Stimulated activated CD4-positive, alpha-beta T cell treated with anti-CD3 and anti-CD28 coated beads, Interleukin-4, amount 100 ng/mL, for 1 hour (primary cell): ENCODE data around the gene DENR.
"Not testable (repeated sequence)": the region's sequence is repeated elsewhere in the genome, so short reads cannot be mapped to it uniquely, and the experiment has no call there.

Source experiments
- DNase-seq: peaks from one replicate; pipeline ENCODE4 v3.0.0-alpha.2; 2020

Gene DENR

DNA sequence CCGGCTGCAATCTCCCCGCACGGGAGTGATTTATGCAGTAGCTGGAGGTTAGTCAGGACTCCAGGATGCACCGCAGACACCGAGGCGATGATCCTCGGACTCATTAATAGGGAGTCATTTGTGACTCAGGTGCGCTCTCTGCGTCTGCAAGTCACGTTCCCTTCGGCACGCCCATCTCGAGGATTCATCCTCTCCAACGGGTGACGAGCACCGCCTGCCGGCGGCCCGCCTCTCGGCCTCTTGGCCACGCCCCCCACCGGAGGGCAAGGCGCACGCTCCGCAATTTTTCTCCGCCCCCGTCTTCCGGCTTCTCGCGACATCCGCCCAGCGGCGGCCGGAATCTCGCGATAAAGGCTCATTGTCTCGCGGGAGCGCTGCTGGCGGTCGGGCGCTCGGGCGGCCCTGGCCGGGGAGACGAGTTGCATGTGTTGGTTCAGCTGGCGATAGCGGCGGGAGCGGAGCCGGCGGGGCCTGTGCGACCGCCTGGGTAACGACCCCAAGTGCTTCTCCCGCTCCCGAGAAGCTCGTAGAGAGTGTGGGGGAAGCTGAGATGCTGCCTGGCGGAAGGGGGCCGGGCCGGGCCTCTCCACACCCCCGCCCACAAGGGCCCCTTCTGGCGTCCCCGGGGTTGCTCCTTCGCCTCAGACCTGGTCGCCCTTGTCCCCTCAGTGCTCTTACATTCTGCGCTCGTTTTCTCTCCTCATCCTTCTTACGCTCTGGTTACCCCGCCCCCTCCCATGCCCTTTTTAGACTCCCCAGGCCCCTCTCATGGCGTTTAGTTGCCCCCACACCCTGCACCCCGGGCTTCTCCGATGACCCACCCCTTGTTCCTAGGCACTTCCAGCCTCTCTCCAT lies at the start of gene DENR:
TSS of gene DENR (plus strand) at position 361 of the 855 bp plus-strand sequence. CDS start 878 bp downstream, outside the sequence.
- DNase-seq: peak; percentile 99

DNA sequence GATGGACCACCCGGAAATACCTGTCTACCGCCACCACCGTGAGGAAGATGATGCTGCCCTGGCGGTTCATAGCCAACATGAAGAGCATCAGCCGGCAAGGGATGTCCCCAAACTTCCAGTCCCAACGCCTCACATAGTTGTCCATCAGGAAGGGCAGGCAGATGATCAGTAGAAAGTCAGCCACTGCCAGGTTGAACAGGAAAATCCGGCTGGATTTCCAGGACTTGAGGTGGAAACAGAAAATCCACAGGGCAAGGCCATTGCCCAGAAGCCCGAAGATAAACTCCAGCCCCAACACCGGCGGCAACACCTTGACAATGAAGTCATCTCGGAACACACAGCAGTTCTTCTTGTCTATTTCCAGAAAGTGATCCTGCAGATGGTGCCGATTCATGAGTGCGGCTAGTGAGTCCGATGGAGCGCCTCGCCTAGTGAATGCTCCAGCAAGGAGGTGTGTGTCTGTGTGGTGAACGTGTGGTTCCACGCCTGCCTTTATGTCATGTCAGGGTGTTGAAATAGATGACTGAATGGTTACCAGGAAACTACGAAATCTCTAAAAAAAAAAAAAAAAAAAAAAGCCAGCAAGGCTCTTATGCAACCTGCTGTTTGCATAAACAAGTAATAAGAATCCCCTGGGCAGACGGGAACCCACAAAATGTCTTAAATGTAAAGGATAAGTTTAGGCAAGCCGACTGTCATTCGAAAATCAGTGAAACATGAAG lies 49.6 kb upstream of the DENR start, which contains the start of gene HCAR2:
TSS of gene HCAR2 (minus strand) at position 468 of the 722 bp plus-strand sequence. CDS start at position 394, 74 bp downstream.
- DNase-seq: not testable (repeated sequence)

- not testable (repeated sequence) for DNase-seq
Measured at GRCh38 chr12:122703841-122704240, 48.8 kb upstream of the DENR start.

GRCh38 chr12:122709287-122709686 lies 43.3 kb upstream of the DENR start:
- not testable (repeated sequence) for DNase-seq

- not testable (repeated sequence) for DNase-seq
Measured at GRCh38 chr12:122710341-122710740, 42.3 kb upstream of the DENR start.

- DNase-seq: not testable (repeated sequence)
Measured at GRCh38 chr12:122711266-122711665, 41.4 kb upstream of the DENR start.

- not testable (repeated sequence) for DNase-seq
Measured at GRCh38 chr12:122713491-122714188, 39.0 kb upstream of the DENR start.

GRCh38 chr12:122715211-122715610 lies 37.4 kb upstream of the DENR start:
- not testable (repeated sequence) for DNase-seq

- not testable (repeated sequence) for DNase-seq
Measured at GRCh38 chr12:122716658-122717057, 36.0 kb upstream of the DENR start, which contains the start of gene HCAR3. HCAR3 (minus strand) TSS chr12:122716811; CDS start chr12:122716737, 74 bp downstream.

DNA sequence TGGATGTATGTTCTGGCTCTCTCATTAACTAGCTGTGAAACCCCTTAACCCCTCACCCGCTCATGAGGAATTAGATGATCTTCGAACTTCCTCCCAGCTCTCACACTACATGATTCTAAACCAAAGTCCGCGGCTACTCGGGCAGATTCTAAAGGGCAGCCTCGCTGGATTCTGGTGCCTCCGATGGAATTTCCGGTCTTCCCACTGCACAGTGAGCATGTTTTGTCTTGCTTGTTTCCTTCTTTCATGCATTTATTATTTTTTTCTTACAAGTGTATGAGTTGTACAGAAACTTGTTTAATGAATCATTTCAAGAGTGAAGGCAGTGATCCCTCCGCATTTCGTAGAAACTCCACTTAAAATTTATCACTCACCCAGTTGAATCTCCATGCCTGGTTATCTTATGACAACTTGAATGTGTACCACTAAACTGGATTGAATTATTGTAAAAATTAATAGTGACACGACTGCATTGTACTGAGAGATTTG lies 31.5 kb upstream of the DENR start:
- no peak for DNase-seq

GRCh38 chr12:122722387-122722786 lies 30.2 kb upstream of the DENR start:
- DNase-seq: no peak

GRCh38 chr12:122724641-122725243 lies 27.9 kb upstream of the DENR start:
- no peak for DNase-seq

DNA sequence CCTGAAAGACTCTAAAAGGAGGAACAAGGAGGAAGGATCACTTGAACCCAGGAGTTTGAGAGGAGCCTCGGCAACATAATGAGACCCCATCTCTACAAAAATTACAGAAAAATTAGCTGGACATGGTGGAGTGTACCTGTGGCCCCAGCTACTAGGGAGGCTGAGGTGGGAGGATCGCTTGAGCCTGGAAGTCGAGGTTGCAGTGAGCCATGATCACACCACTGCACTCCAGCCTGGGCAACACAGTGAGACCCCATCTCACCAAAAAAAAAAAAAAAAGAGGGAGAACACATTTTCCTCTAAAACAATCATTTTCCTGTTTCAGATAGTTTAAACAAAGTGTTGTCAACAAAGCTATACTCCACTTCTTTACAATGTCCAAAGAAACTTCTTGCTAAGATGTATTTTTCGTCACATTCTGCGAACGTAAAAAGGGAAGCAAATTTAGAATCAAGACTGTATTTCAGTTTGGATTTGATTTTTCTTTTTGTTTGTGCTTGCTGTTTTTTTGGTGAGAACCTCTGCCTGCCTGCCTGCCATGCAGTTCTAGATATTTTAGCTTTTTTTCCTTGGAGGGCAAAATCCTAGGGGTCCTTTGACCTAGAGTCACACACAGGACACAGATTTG lies 27.1 kb upstream of the DENR start:
- DNase-seq: no peak

DNA sequence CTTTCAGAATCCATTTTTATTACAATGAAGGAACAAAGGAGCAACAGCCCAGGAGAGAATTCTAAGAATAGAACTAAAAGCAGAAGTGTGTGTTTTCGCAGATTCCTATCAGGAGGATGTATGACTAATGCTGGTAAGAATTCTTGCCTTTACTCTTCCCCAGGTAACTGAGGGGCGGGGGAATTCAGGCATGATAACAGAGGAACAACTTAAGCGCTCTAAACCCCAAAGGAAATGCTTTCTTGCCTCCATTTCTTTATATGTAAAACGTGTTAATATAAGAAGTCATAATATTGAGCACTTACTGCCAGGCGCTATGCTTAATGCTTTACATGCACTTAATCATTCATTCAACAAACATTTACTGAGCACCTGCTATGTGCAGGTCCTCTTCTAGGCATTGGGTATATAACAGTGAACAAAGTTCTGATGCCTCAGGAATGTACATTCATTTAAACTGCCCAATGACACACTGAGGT lies 26.5 kb upstream of the DENR start:
- peak; percentile 23 for DNase-seq

GRCh38 chr12:122729583-122730214 lies 22.9 kb upstream of the DENR start:
- DNase-seq: no peak

GRCh38 chr12:122730215-122731014 lies 22.2 kb upstream of the DENR start, which contains the start of gene HCAR1:
HCAR1 (minus strand) TSS chr12:122730844; CDS start chr12:122730339, 505 bp downstream.
- DNase-seq: peak; percentile 43

DNA sequence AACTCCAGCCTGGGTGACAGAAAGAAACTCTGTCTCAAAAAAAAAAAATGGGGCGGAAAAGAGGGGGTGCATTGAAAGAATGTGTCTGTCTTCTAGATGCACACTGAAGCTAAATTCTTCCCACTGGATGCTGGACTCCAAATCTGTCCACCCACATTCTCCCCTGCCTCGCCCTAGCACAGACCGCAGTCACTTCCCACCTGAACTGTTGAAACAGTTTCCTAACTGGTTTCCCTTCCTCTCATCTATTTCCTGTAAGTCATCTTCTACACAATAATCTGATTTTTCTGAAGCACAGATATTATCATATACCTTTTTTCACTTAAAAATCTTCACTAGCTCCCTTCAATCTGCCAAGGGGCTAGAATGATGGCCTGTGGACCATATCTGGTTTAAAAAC lies 20.5 kb upstream of the DENR start:
- DNase-seq: no peak

GRCh38 chr12:122732611-122733010 lies 20.0 kb upstream of the DENR start:
- no peak for DNase-seq

DNA sequence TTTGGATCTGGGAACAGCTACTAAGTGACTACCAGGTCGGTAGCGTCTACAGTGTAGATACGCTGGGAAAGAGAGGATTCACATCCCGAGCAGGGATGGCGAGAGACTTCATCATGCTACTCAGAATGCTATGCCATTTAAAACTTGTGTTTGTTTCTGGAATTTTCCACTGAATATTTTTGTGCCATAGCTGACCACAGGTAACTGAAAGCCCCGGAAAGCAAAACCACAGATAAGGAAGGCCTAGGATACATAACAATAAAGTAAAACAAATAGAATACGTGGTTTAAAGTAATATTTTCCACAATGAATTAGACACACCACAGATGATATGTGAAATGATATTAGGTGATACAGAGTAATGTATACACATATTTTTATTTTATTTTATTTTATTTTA lies 14.1 kb upstream of the DENR start:
- DNase-seq: no peak

- no peak for DNase-seq
Measured at GRCh38 chr12:122740351-122740750, 12.3 kb upstream of the DENR start.
